ENCODE results near the gene SMC2. TPM values are rescaled to one million over a fixed set of nuclear protein-coding genes. Genes with fewer than 3 reads are reported as not detected.
A peak's percentile ranks its signal among the peaks of the same experiment; 100 is the strongest.

Gene SMC2
- 37.6 TPM for total RNA-seq
- 4.7 TPM for polyA plus RNA-seq
- long read RNA-seq, donor 1, result 0 reads
- long read RNA-seq, donor 2, result 0 reads
- long read RNA-seq, donor 3, partial matches to known transcripts, result 27 of 27 reads
- long read RNA-seq, donor 3, other reads (novel, unspliced or antisense), result 0 of 27 reads
- long read RNA-seq, donor 4, result 0 reads
- long read RNA-seq, donor 5, partial matches to known transcripts, result 55 of 60 reads
- long read RNA-seq, donor 5, other reads (novel, unspliced or antisense), result 5 of 60 reads
- long read RNA-seq, donor 6, partial matches to known transcripts, result 44 of 44 reads
- long read RNA-seq, donor 6, other reads (novel, unspliced or antisense), result 0 of 44 reads
- long read RNA-seq, donor 7, partial matches to known transcripts, result 20 of 20 reads
- long read RNA-seq, donor 7, other reads (novel, unspliced or antisense), result 0 of 20 reads
- long read RNA-seq, donor 8, partial matches to known transcripts, result 8 of 8 reads
- long read RNA-seq, donor 8, other reads (novel, unspliced or antisense), result 0 of 8 reads
- long read RNA-seq, donor 9, partial matches to known transcripts, result 23 of 23 reads
- long read RNA-seq, donor 9, other reads (novel, unspliced or antisense), result 0 of 23 reads
- long read RNA-seq, donor 10, partial matches to known transcripts, result 8 of 8 reads
- long read RNA-seq, donor 10, other reads (novel, unspliced or antisense), result 0 of 8 reads

DNA sequence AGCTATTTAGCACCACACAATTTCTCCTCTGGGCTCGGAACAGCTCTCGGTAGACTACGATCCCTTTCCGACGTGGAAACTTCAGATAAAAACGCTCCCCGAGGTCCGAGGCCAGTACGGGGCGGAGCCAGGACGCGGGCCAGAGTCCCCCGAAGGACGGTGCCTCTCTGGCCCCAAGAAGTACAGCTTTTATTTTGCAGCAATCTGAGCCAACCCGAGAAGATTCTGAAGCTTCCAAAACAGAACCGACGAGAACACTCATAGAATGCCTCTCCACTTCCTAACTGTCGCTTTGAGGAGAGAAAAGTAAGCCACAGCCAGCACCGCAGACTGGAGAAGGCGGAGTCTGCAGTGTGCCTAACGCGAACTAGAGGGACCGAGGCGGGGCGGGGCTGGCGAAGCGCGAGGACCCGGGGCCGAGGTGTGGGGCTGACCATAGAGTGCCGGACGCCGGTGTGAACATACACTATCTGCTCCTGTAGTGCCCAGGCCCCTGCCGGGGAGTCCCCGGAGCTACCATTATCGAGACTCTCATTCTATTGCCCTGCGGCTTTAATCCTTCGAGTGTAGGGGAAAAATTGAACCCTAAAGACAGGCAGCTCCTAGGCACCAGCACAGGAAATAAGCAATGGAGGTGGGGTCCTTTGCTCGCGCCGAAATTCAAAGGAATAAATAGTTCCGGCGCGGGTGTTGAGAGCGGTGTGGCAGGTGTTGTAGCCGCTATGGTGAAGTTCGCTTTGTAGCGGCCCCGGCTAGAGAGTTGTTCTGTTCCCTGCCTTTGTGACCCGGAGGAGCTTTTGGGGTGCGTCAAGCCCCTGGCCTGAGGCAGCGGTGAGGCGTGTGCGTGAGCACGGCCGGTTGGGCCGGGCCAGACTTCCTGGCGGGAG, at the start of gene SMC2:
Gene SMC2, plus strand, starts transcription at position 663 of the 887 bp plus-strand sequence. CDS start 1,076 bp downstream, outside the sequence.
- Histone ChIP-seq H3K27ac (ENCODE audit: low read depth in 1 of 2, low read length in 1 of 2) (peak within 1 kb of the TSS; percentile 99), H3K9me3 (ENCODE audit: control insufficient read depth in 2 of 2, insufficient read depth in 1 of 2, low read length in 1 of 2) (no peaks in the 10 kb centered on the region), H3K27me3 (ENCODE audit: control insufficient read depth in 2 of 2, insufficient read depth in 1 of 2, low read length in 1 of 2) (no peaks in the 10 kb centered on the region), H3K36me3 (ENCODE audit: control insufficient read depth in 2 of 2, insufficient read depth in 2 of 2, low read length in 1 of 2) (peaks cover 0 to 3% of the 10 kb centered on the region in 2 donors), H3K4me1 (ENCODE audit: control insufficient read depth in 2 of 2, insufficient read depth in 2 of 2, low read length in 2 of 2) (peaks cover 9 to 15% of the 10 kb centered on the region in 2 donors), H3K4me3 (ENCODE audit: low read length in 2 of 2) (peak within 1 kb of the TSS; percentile 74 to 87)
- under 1% methylated on average over 58 of the region's 58 CpGs for WGBS
- DNase-seq (ENCODE audit: low read depth in 6 of 9, low spot score in 9 of 9), result peak; percentile 85 to 98 (median 91)

- Histone ChIP-seq H3K4me1 (ENCODE audit: control insufficient read depth in 2 of 2, insufficient read depth in 2 of 2, low read length in 2 of 2) (no peaks in the 10 kb centered on the region), H3K9me3 (ENCODE audit: control insufficient read depth in 2 of 2, insufficient read depth in 1 of 2, low read length in 1 of 2) (no peaks in the 10 kb centered on the region), H3K4me3 (ENCODE audit: low read length in 2 of 2) (no peak overlapping the region), H3K27ac (ENCODE audit: low read depth in 1 of 2, low read length in 1 of 2) (no peak overlapping the region), H3K36me3 (ENCODE audit: control insufficient read depth in 2 of 2, insufficient read depth in 2 of 2, low read length in 1 of 2) (no peaks in the 10 kb centered on the region), H3K27me3 (ENCODE audit: control insufficient read depth in 2 of 2, insufficient read depth in 1 of 2, low read length in 1 of 2) (no peaks in the 10 kb centered on the region)
- no peak for DNase-seq (ENCODE audit: low read depth in 6 of 9, low spot score in 9 of 9)
- 94% methylated on average over 1 of the region's 1 CpG for WGBS
Observed at GRCh38 chr9:104068546-104068945, 25.6 kb upstream of the SMC2 start.

GRCh38 chr9:104069288-104069687, 24.8 kb upstream of the SMC2 start:
- DNase-seq (ENCODE audit: low read depth in 6 of 9, low spot score in 9 of 9), result no peak
- H3K4me3 ChIP-seq (ENCODE audit: low read length in 2 of 2), result no peak overlapping the region
- H3K27me3 ChIP-seq (ENCODE audit: control insufficient read depth in 2 of 2, insufficient read depth in 1 of 2, low read length in 1 of 2), result no peaks in the 10 kb centered on the region
- no peaks in the 10 kb centered on the region for H3K9me3 ChIP-seq (ENCODE audit: control insufficient read depth in 2 of 2, insufficient read depth in 1 of 2, low read length in 1 of 2)
- H3K4me1 ChIP-seq (ENCODE audit: control insufficient read depth in 2 of 2, insufficient read depth in 2 of 2, low read length in 2 of 2), result no peaks in the 10 kb centered on the region
- H3K27ac ChIP-seq (ENCODE audit: low read depth in 1 of 2, low read length in 1 of 2), result no peak overlapping the region
- WGBS, result 95% methylated on average over 1 of the region's 1 CpG
- H3K36me3 ChIP-seq (ENCODE audit: control insufficient read depth in 2 of 2, insufficient read depth in 2 of 2, low read length in 1 of 2), result no peaks in the 10 kb centered on the region

- H3K4me3 ChIP-seq (ENCODE audit: low read length in 2 of 2), result no peak overlapping the region
- 83% methylated on average over 1 of the region's 1 CpG for WGBS
- H3K27ac ChIP-seq (ENCODE audit: low read depth in 1 of 2, low read length in 1 of 2), result no peak overlapping the region
- DNase-seq (ENCODE audit: low read depth in 6 of 9, low spot score in 9 of 9), result no peak
- H3K9me3 ChIP-seq (ENCODE audit: control insufficient read depth in 2 of 2, insufficient read depth in 1 of 2, low read length in 1 of 2), result no peaks in the 10 kb centered on the region
- H3K27me3 ChIP-seq (ENCODE audit: control insufficient read depth in 2 of 2, insufficient read depth in 1 of 2, low read length in 1 of 2), result no peaks in the 10 kb centered on the region
- H3K36me3 ChIP-seq (ENCODE audit: control insufficient read depth in 2 of 2, insufficient read depth in 2 of 2, low read length in 1 of 2), result no peaks in the 10 kb centered on the region
- no peaks in the 10 kb centered on the region for H3K4me1 ChIP-seq (ENCODE audit: control insufficient read depth in 2 of 2, insufficient read depth in 2 of 2, low read length in 2 of 2)
Observed at GRCh38 chr9:104071589-104071988, 22.5 kb upstream of the SMC2 start.

DNA sequence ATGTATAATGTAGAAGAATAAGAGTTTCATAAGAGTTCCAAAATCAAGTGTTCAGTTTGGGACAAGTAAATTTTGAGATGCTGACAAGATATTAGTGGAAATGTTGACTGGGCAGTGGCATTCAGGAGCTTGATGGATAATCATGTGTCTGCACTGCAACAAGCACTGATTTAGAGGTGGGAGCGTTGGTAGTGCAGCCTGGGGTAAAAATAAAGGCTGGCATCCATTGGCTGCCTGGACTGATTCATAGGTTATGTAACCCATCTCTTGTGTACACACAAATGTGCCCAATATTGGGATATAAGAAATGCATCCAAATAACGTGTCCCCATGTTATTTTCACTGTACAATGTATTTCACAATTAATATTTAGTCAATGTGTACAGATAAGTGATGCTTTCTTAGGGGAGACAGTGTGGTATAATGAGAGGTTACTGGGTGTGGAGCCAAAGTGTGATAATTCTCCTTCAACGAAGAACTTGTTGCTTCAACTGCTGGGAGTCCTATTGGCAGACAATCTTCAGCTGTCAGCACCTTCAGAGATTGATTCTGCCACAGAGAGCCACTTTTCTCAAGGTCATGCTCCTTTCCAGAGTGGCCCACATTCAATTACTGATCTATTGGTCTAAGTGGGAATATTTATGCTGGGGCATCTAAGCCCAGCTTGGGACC, 20.9 kb upstream of the SMC2 start:
- H3K9me3 ChIP-seq (ENCODE audit: control insufficient read depth in 2 of 2, insufficient read depth in 1 of 2, low read length in 1 of 2), result no peaks in the 10 kb centered on the region
- no peaks in the 10 kb centered on the region for H3K4me1 ChIP-seq (ENCODE audit: control insufficient read depth in 2 of 2, insufficient read depth in 2 of 2, low read length in 2 of 2)
- no peaks in the 10 kb centered on the region for H3K36me3 ChIP-seq (ENCODE audit: control insufficient read depth in 2 of 2, insufficient read depth in 2 of 2, low read length in 1 of 2)
- DNase-seq (ENCODE audit: low read depth in 6 of 9, low spot score in 9 of 9), result no peak
- H3K27me3 ChIP-seq (ENCODE audit: control insufficient read depth in 2 of 2, insufficient read depth in 1 of 2, low read length in 1 of 2), result no peaks in the 10 kb centered on the region
- 79% methylated on average over 3 of the region's 3 CpGs for WGBS
- H3K4me3 ChIP-seq (ENCODE audit: low read length in 2 of 2), result no peak overlapping the region
- no peak overlapping the region for H3K27ac ChIP-seq (ENCODE audit: low read depth in 1 of 2, low read length in 1 of 2)

DNA sequence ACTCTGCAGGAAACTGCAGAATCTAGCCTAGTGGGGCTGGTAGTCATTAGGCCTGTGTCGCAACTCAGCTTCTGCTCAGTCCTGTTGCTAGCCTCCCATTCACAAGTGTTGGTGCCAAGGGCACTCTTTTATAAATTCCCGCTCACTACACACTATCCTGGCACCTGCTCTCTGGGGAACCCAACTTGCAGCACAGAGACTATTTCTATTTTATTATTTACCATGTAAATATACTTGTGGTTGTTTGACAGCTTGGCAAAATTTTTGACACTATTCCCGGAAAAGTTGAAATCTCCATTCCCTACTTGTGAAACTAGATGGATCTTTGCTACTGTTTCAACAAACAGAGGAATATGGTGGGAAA, 20.4 kb upstream of the SMC2 start:
- Histone ChIP-seq H3K27me3 (ENCODE audit: control insufficient read depth in 2 of 2, insufficient read depth in 1 of 2, low read length in 1 of 2) (no peaks in the 10 kb centered on the region), H3K36me3 (ENCODE audit: control insufficient read depth in 2 of 2, insufficient read depth in 2 of 2, low read length in 1 of 2) (no peaks in the 10 kb centered on the region), H3K9me3 (ENCODE audit: control insufficient read depth in 2 of 2, insufficient read depth in 1 of 2, low read length in 1 of 2) (no peaks in the 10 kb centered on the region), H3K4me1 (ENCODE audit: control insufficient read depth in 2 of 2, insufficient read depth in 2 of 2, low read length in 2 of 2) (no peaks in the 10 kb centered on the region), H3K27ac (ENCODE audit: low read depth in 1 of 2, low read length in 1 of 2) (no peak overlapping the region), H3K4me3 (ENCODE audit: low read length in 2 of 2) (no peak overlapping the region)
- DNase-seq (ENCODE audit: low read depth in 6 of 9, low spot score in 9 of 9), result no peak
- 92% methylated on average over 3 of the region's 3 CpGs for WGBS

GRCh38 chr9:104074876-104075275, 19.2 kb upstream of the SMC2 start:
- no peak overlapping the region for H3K27ac ChIP-seq (ENCODE audit: low read depth in 1 of 2, low read length in 1 of 2)
- WGBS, result 87% methylated on average over 2 of the region's 2 CpGs
- H3K4me3 ChIP-seq (ENCODE audit: low read length in 2 of 2), result no peak overlapping the region
- DNase-seq (ENCODE audit: low read depth in 6 of 9, low spot score in 9 of 9), result no peak
- no peaks in the 10 kb centered on the region for H3K27me3 ChIP-seq (ENCODE audit: control insufficient read depth in 2 of 2, insufficient read depth in 1 of 2, low read length in 1 of 2)
- no peaks in the 10 kb centered on the region for H3K4me1 ChIP-seq (ENCODE audit: control insufficient read depth in 2 of 2, insufficient read depth in 2 of 2, low read length in 2 of 2)
- no peaks in the 10 kb centered on the region for H3K36me3 ChIP-seq (ENCODE audit: control insufficient read depth in 2 of 2, insufficient read depth in 2 of 2, low read length in 1 of 2)
- no peaks in the 10 kb centered on the region for H3K9me3 ChIP-seq (ENCODE audit: control insufficient read depth in 2 of 2, insufficient read depth in 1 of 2, low read length in 1 of 2)

GRCh38 chr9:104075801-104076753, 18.0 kb upstream of the SMC2 start:
- Histone ChIP-seq H3K4me1 (ENCODE audit: control insufficient read depth in 2 of 2, insufficient read depth in 2 of 2, low read length in 2 of 2) (no peaks in the 10 kb centered on the region), H3K27ac (ENCODE audit: low read depth in 1 of 2, low read length in 1 of 2) (no peak overlapping the region)

More at GRCh38 chr9:104075801-104076753, 18.0 kb upstream of the SMC2 start:
- Histone ChIP-seq H3K4me3 (ENCODE audit: low read length in 2 of 2) (no peak overlapping the region), H3K27me3 (ENCODE audit: control insufficient read depth in 2 of 2, insufficient read depth in 1 of 2, low read length in 1 of 2) (no peaks in the 10 kb centered on the region), H3K36me3 (ENCODE audit: control insufficient read depth in 2 of 2, insufficient read depth in 2 of 2, low read length in 1 of 2) (no peaks in the 10 kb centered on the region), H3K9me3 (ENCODE audit: control insufficient read depth in 2 of 2, insufficient read depth in 1 of 2, low read length in 1 of 2) (peaks cover 0 to 2% of the 10 kb centered on the region in 2 donors)
- no peak for DNase-seq (ENCODE audit: low read depth in 6 of 9, low spot score in 9 of 9)
- WGBS, result 66% methylated on average over 2 of the region's 2 CpGs

All from thymus (tissue), 14 donors.